Neural crest cell (in vitro differentiated cells): ENCODE data around the gene ZNF787. TPM values are rescaled to one million over a fixed set of nuclear protein-coding genes. Genes with fewer than 3 reads are reported as not detected.
A peak's percentile ranks its signal among the peaks of the same experiment; 100 is the strongest.
"Not testable (repeated sequence)": the region's sequence is repeated elsewhere in the genome, so short reads cannot be mapped to it uniquely, and the experiment has no call there.

Experiments used
- DNase-seq: peaks from one replicate; pipeline ENCODE4 v3.0.0; 2021; ENCODE audit warnings: low read depth, mixed read lengths, low spot score
- H3K27ac Mint-ChIP-seq: one replicate; pipeline ENCODE4 v1.8.0; 2021; ENCODE audit warnings: mild to moderate bottlenecking, mixed read lengths; ENCODE audit not compliant: unreplicated experiment
- H3K27me3 Mint-ChIP-seq: 2 replicates; pipeline ENCODE4 v1.8.0; 2021; ENCODE audit warnings: low read depth, mild to moderate bottlenecking, mixed read lengths
- H3K36me3 Mint-ChIP-seq: 2 replicates; pipeline ENCODE4 v1.8.0; 2021; ENCODE audit warnings: low read depth, mild to moderate bottlenecking, mixed read lengths
- H3K4me1 Mint-ChIP-seq: 2 replicates; pipeline ENCODE4 v1.8.0; 2021; ENCODE audit warnings: mixed read lengths
- H3K4me3 Mint-ChIP-seq: one replicate; pipeline ENCODE4 v1.8.0; 2021; ENCODE audit warnings: mild to moderate bottlenecking, mixed read lengths
- H3K9me3 Mint-ChIP-seq: 2 replicates; pipeline ENCODE4 v1.8.0; 2021; ENCODE audit warnings: mixed read lengths
- CTCF ChIP-seq: fragments of 200-600 bp; sonication (generic); conservative IDR thresholded peaks from 2 replicates; pipeline ENCODE4 v1.5.0; 2021; ENCODE audit warnings: antibody characterized with exemption, mild to moderate bottlenecking
- total RNA-seq: library from RNA; stranded (reverse); gene quantifications from 2 replicates; pipeline ENCODE4 v1.2.1, GENCODE V29; 2021

The ZNF787 gene
- total RNA-seq, 1 donor from 2014 or later = 48.1 TPM

GRCh38 chr19:56155124-56155687 lies 34.1 kb upstream of the ZNF787 start:
- Mint-ChIP-seq H3K4me1 (peaks cover 18% of the 10 kb centered on the region), H3K9me3 (no peaks in the 10 kb centered on the region), H3K27me3 (no peaks in the 10 kb centered on the region), H3K36me3 (peaks cover 13% of the 10 kb centered on the region), H3K27ac (peak overlapping the region; percentile 50), H3K4me3 (no peak overlapping the region)
- no peak for DNase-seq
- TF ChIP-seq CTCF = peak; percentile 38

GRCh38 chr19:56153507-56153906 lies 32.4 kb upstream of the ZNF787 start:
- no peak for TF ChIP-seq CTCF
- Mint-ChIP-seq H3K9me3 (no peaks in the 10 kb centered on the region), H3K4me3 (no peak overlapping the region), H3K27me3 (no peaks in the 10 kb centered on the region), H3K4me1 (peaks cover 18% of the 10 kb centered on the region), H3K27ac (peak overlapping the region; percentile 60), H3K36me3 (peaks cover 17% of the 10 kb centered on the region)
- no peak for DNase-seq

DNA sequence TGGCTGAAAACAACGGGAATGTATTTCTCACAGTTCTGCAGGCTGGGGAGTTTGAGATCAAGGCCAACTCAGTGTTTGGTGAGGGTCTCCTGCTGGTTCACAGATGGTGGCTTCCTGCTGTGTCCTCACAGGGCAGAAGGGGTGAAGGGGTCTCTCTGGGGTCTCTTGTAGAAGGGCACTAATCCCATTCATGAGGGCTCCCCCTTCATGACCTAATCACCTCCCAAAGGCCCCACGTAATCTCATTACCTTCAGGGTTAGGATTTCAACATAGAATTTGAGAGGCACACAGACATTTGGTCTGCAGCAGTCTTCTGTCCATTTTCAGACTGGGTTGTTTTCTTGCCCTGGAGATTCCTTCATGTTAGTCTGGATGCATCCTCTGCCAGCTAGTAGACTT lies 31.5 kb upstream of the ZNF787 start:
- DNase-seq = no peak
- no peak for TF ChIP-seq CTCF
- Mint-ChIP-seq H3K27me3 (no peaks in the 10 kb centered on the region), H3K9me3 (no peaks in the 10 kb centered on the region), H3K27ac (no peak overlapping the region), H3K36me3 (peaks cover 18% of the 10 kb centered on the region), H3K4me1 (peaks cover 18% of the 10 kb centered on the region), H3K4me3 (peak overlapping the region; percentile 24)

GRCh38 chr19:56150358-56150757 lies 29.3 kb upstream of the ZNF787 start:
- H3K36me3 Mint-ChIP-seq = peaks cover 18% of the 10 kb centered on the region
- no peaks in the 10 kb centered on the region for H3K27me3 Mint-ChIP-seq
- no peak overlapping the region for H3K27ac Mint-ChIP-seq
- TF ChIP-seq CTCF = no peak
- H3K4me3 Mint-ChIP-seq = no peak overlapping the region
- H3K9me3 Mint-ChIP-seq = no peaks in the 10 kb centered on the region
- no peak for DNase-seq
- H3K4me1 Mint-ChIP-seq = peaks cover 18% of the 10 kb centered on the region

- no peak overlapping the region for H3K27ac Mint-ChIP-seq
- no peaks in the 10 kb centered on the region for H3K27me3 Mint-ChIP-seq
- DNase-seq = no peak
- no peak overlapping the region for H3K4me3 Mint-ChIP-seq
- no peak for TF ChIP-seq CTCF
- H3K4me1 Mint-ChIP-seq = peaks cover 18% of the 10 kb centered on the region
- H3K9me3 Mint-ChIP-seq = no peaks in the 10 kb centered on the region
- H3K36me3 Mint-ChIP-seq = peaks cover 18% of the 10 kb centered on the region
Observed at GRCh38 chr19:56149656-56150038, 28.6 kb upstream of the ZNF787 start.

DNA sequence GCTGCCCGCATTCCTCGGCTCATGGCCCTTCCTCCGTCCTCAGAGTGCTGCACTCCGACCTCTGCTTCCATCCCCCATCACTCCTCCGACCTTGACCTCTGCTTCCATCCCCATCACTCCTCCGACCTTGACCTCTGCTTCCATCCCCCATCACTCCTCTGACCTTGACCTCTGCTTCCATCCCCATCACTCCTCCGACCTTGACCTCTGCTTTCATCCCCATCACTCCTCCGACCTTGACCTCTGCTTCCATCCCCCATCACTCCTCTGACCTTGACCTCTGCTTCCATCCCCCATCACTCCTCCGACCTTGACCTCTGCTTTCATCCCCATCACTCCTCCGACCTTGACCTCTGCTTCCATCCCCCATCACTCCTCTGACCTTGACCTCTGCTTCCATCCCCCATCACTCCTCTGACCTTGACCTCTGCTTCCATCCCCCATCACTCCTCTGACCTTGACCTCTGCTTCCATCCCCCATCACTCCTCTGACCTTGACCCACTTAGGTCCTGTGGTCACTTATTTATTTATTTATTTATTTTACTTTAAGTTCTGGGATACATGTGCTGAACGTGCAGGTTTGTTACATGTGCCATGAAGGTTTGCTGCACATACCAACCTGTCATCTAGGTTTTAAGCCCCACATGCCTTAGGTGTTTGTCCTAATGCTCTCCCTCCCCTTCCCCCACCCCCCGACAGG lies 28.0 kb upstream of the ZNF787 start:
- not testable (repeated sequence) for H3K27ac Mint-ChIP-seq, DNase-seq, H3K27me3 Mint-ChIP-seq, H3K9me3 Mint-ChIP-seq, H3K4me3 Mint-ChIP-seq
- peaks cover 18% of the 10 kb centered on the region for H3K36me3 Mint-ChIP-seq
- peaks cover 23% of the 10 kb centered on the region for H3K4me1 Mint-ChIP-seq
